Mucosa of descending colon (tissue), 3 donors: Measurements from ENCODE around the gene FHIT. TPM values are rescaled to one million over a fixed set of nuclear protein-coding genes. Genes with fewer than 3 reads are reported as not detected.

Source experiments
- ATAC-seq: fragments of 200-7000 bp; cut with Tn5 transposase; one replicate; pipeline ENCODE4 v1.9.1; 2020; ENCODE audit warnings: mild to moderate bottlenecking, moderate library complexity
- DNase-seq, 3 donors: peaks; one replicate each; pipeline ENCODE4 v3.0.0-alpha.2; 2020
- H3K36me3 ChIP-seq: fragments of 200-600 bp; one replicate; pipeline ENCODE4 v1.8.0; 2021; ENCODE audit warnings: low read depth, mild to moderate bottlenecking
- H3K4me1 ChIP-seq: fragments of 200-600 bp; one replicate; pipeline ENCODE4 v1.8.0; 2021; ENCODE audit warnings: low read depth, mild to moderate bottlenecking
- H3K4me3 ChIP-seq: fragments of 200-600 bp; one replicate; pipeline ENCODE4 v1.8.0; 2021; ENCODE audit warnings: mild to moderate bottlenecking
- H3K9me3 ChIP-seq: fragments of 200-600 bp; one replicate; pipeline ENCODE4 v1.8.0; 2021; ENCODE audit warnings: mild to moderate bottlenecking
- CTCF ChIP-seq: fragments of 200-600 bp; IDR thresholded peaks from one replicate; pipeline ENCODE4 v1.8.0; 2022; ENCODE audit warnings: antibody characterized with exemption, mild to moderate bottlenecking
- intact Hi-C, 2 donors: fragments of 100-400 bp; cut with DNase I in 1 of 2; cut with micrococcal nuclease in 1 of 2; formaldehyde crosslinking; loops; one replicate each; pipeline versions ENCODE4 v1.11.0 to v1.11.1; 2022; cut with DNase I, micrococcal nuclease
- total RNA-seq, 3 donors: library from RNA; stranded (reverse); fragmentation: NEBNext Ultra II Directional in 2 of 3; extraction: Animal tissue kit (Norgen Biotek cat#: 25700) in 2 of 3; gene quantifications; one replicate each; pipeline versions ENCODE4 v1.2.1 to v1.2.4, GENCODE V29; 2021 to 2023
- donor health status: DM: no; HTN: no; CAD: no; lungs with moderate emphysema.
- donor health status: DM: no; HTN: no; CAD: no.
- donor health status: DM: no; HTN: yes; CAD: no.

FHIT gene
- total RNA-seq, 3 donors from 2014 or later, result 8.9 to 20.7 (median 18.6) TPM

- no peak for DNase-seq
- no peak for TF ChIP-seq CTCF
- Histone ChIP-seq H3K9me3 (no peaks in the 10 kb centered on the region), H3K4me1 (no peaks in the 10 kb centered on the region), H3K36me3 (no peaks in the 10 kb centered on the region), H3K4me3 (no peak overlapping the region)
- intact Hi-C loops, result no loop called here
- ATAC-seq, result no peak
Measured at GRCh38 chr3:59839810-59840515, 1411.3 kb downstream of the FHIT start.

- intact Hi-C loops, result no loop called here
- no peak overlapping the region for H3K4me3 ChIP-seq
- no peak for TF ChIP-seq CTCF
- no peaks in the 10 kb centered on the region for H3K36me3 ChIP-seq
- ATAC-seq (no peak), DNase-seq (no peak)
- H3K4me1 ChIP-seq, result no peaks in the 10 kb centered on the region
- no peaks in the 10 kb centered on the region for H3K9me3 ChIP-seq
Measured at GRCh38 chr3:59839283-59839682, 1412.0 kb downstream of the FHIT start.

GRCh38 chr3:59836531-59836930, 1414.7 kb downstream of the FHIT start:
- H3K4me1 ChIP-seq, result no peaks in the 10 kb centered on the region
- no peaks in the 10 kb centered on the region for H3K36me3 ChIP-seq
- ATAC-seq, result no peak
- no peak overlapping the region for H3K4me3 ChIP-seq
- intact Hi-C loops, result no loop called here
- no peak for TF ChIP-seq CTCF
- DNase-seq, result no peak
- no peaks in the 10 kb centered on the region for H3K9me3 ChIP-seq

GRCh38 chr3:59832702-59833101, 1418.5 kb downstream of the FHIT start:
- intact Hi-C loops, result no loop called here
- Histone ChIP-seq H3K9me3 (no peaks in the 10 kb centered on the region), H3K36me3 (no peaks in the 10 kb centered on the region), H3K4me3 (no peak overlapping the region), H3K4me1 (no peaks in the 10 kb centered on the region)
- TF ChIP-seq CTCF, result no peak
- ATAC-seq (no peak), DNase-seq (no peak)

- TF ChIP-seq CTCF, result no peak
- ATAC-seq, result no peak
- Histone ChIP-seq H3K4me1 (no peaks in the 10 kb centered on the region), H3K9me3 (no peaks in the 10 kb centered on the region), H3K36me3 (no peaks in the 10 kb centered on the region), H3K4me3 (no peak overlapping the region)
- intact Hi-C loops, result no loop called here
- DNase-seq, result no peak
Measured at GRCh38 chr3:59832241-59832640, 1419.0 kb downstream of the FHIT start.

- no peak for ATAC-seq
- intact Hi-C loops, result no loop called here
Measured at GRCh38 chr3:59831394-59831793, 1419.9 kb downstream of the FHIT start.

More at GRCh38 chr3:59831394-59831793, 1419.9 kb downstream of the FHIT start:
- no peak for DNase-seq
- TF ChIP-seq CTCF, result no peak
- no peaks in the 10 kb centered on the region for H3K36me3 ChIP-seq
- H3K4me1 ChIP-seq, result no peaks in the 10 kb centered on the region
- H3K9me3 ChIP-seq, result no peaks in the 10 kb centered on the region
- no peak overlapping the region for H3K4me3 ChIP-seq
